ENCODE data around the gene KCNJ10.

The KCNJ10 gene

GRCh38 chr1:159962176-159962575 lies 107.8 kb downstream of the KCNJ10 start:
- Histone ChIP-seq H3K36me3 (ENCODE audit: control insufficient read depth in 2 of 2, insufficient read depth in 1 of 2, low read length in 2 of 2) (no peaks in the 10 kb centered on the region), H3K4me1 (ENCODE audit: control insufficient read depth, insufficient read depth, low read length) (no peaks in the 10 kb centered on the region), H3K4me3 (ENCODE audit: low read depth, low read length) (no peak overlapping the region), H3K9me3 (ENCODE audit: control insufficient read depth, insufficient read depth, low read depth, low read length) (no peaks in the 10 kb centered on the region), H3K27ac (ENCODE audit: extremely low read depth, low read depth, low read length) (no peak overlapping the region)
- TF ChIP-seq RBAK (tag by site-specific recombination; IDR thresholded peaks at IDR 0.05): no peak
- no peak for TF ChIP-seq ZBTB7A (tag by site-specific recombination; IDR thresholded peaks at IDR 0.05; ENCODE audit: low read depth)
- no peak for TF ChIP-seq KLF17 (tag by site-specific recombination; IDR thresholded peaks at IDR 0.05)
- no peak for TF ChIP-seq ZNF837 (tag by site-specific recombination; IDR thresholded peaks at IDR 0.05)
- TF ChIP-seq ZNF138 (tag by site-specific recombination; IDR thresholded peaks at IDR 0.05; ENCODE audit: borderline replicate concordance): no peak
- no peak for TF ChIP-seq ZNF223 (tag by site-specific recombination; IDR thresholded peaks at IDR 0.05)
- TF ChIP-seq SETDB1 (IDR thresholded peaks at IDR 0.05; ENCODE audit: insufficient read length, low read length): no peak
- TF ChIP-seq YY1 (tag by site-specific recombination; IDR thresholded peaks at IDR 0.05): no peak
- no peak for TF ChIP-seq ZBTB11 (tag by site-specific recombination; conservative IDR thresholded peaks at IDR 0.05; ENCODE audit: low read depth)
- TF ChIP-seq ZNF362 (tag by site-specific recombination; IDR thresholded peaks at IDR 0.05): no peak
- no peak for TF ChIP-seq ZFP37 (tag by site-specific recombination; IDR thresholded peaks at IDR 0.05)
- no peak for TF ChIP-seq REPIN1 (tag by site-specific recombination; IDR thresholded peaks at IDR 0.05; ENCODE audit: low read depth)
- TF ChIP-seq ZBTB1 (tag by site-specific recombination; IDR thresholded peaks at IDR 0.05): no peak
- no peak for TF ChIP-seq ZNF112 (tag by site-specific recombination; IDR thresholded peaks at IDR 0.05)
- TF ChIP-seq MZF1 (tag by site-specific recombination; IDR thresholded peaks at IDR 0.05; ENCODE audit: borderline replicate concordance): no peak
- no peak for TF ChIP-seq ZSCAN18 (tag by site-specific recombination; IDR thresholded peaks at IDR 0.05)
- no peak for TF ChIP-seq ZSCAN30 (tag by site-specific recombination; IDR thresholded peaks at IDR 0.05)
- TF ChIP-seq ZSCAN5A (tag by site-specific recombination; IDR thresholded peaks at IDR 0.05): no peak
- ChIA-PET CTCF (interaction anchor here (0.6 to 1.1 kb wide), 2 partner anchors 21 to 1391 kb away, joined by 3 to 4 read pairs; no protein-coding TSS in a partner anchor), POLR2A (no interaction called here)
